Stimulated activated CD8-positive, alpha-beta memory T cell treated with anti-CD3 and anti-CD28 coated beads, Interleukin-12 subunit alpha, Interleukin-12 subunit beta, amount 100 ng/mL, for 1 hour (primary cell): Measurements from ENCODE around the gene MS4A3.
"Not testable (repeated sequence)": the region's sequence is repeated elsewhere in the genome, so short reads cannot be mapped to it uniquely, and the experiment has no call there.

Source experiments
- DNase-seq: peaks from one replicate; pipeline ENCODE4 v3.0.0-alpha.2; 2020; ENCODE audit warnings: low read depth

The MS4A3 gene

DNA sequence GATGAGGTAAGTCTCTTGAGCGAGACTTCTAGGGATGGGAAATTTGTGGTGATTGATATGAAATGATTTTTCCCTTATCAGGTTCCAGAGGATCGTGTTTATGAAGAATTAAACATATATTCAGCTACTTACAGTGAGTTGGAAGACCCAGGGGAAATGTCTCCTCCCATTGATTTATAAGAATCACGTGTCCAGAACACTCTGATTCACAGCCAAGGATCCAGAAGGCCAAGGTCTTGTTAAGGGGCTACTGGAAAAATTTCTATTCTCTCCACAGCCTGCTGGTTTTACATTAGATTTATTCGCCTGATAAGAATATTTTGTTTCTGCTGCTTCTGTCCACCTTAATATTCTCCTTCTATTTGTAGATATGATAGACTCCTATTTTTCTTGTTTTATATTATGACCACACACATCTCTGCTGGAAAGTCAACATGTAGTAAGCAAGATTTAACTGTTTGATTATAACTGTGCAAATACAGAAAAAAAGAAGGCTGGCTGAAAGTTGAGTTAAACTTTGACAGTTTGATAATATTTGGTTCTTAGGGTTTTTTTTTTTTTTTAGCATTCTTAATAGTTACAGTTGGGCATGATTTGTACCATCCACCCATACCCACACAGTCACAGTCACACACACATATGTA lies 39.1 kb downstream of the MS4A3 start:
- no peak for DNase-seq

DNA sequence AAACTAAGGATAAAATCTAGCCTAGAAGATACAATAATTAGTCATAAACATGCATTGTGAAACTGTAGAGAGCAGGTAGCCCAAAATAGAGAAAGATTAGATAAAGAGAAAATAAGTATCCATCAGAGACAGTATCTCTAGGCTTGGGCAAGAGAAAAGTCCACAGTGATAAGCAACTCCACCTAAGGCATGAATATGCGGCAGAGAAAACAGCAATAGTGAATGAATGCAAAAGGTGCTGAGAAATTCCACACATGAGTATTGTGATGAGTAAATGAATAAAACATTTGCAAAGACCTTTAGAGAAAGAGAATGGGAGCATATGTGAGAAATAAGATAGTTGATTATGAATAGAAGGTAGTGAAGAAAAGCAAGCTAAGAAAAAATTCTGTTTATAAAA lies 40.7 kb downstream of the MS4A3 start:
- DNase-seq = no peak

DNA sequence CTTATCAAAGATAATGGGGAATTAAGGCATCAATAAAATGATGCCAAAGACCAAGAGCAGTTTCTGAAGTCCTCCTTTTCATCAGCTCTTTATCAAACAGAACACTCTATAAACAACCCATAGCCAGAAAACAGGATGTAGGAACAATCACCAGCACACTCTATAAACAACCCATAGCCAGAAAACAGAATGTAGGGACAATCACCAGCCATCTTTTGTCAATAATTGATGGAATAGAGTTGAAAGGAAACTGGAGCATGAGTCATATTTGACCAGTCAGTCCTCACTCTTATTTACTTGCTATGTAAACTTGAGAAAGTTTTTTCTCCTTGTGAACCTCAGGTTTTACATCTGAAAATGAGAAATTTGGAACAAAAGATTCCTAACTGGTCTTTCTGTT lies 42.0 kb downstream of the MS4A3 start:
- DNase-seq = no peak

DNA sequence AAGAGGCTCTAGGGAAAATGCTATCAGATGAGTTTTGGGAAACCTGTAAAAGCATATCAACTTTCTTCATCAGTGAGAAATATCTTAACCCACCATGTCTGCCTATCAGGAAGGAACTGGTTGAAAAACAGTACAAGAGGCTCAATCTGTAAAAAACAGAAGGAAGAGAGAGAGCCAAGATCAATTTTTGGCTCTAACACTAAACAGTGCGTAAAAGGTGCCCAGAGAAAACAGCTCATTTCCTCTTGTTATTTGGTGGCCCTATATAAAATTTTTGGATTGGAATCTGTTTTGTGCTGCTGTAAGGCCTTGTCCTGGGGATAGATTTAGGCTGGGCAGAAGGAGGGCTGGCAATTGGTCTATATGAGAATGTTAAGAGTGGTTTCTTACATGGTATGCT lies 44.1 kb downstream of the MS4A3 start:
- no peak for DNase-seq

DNA sequence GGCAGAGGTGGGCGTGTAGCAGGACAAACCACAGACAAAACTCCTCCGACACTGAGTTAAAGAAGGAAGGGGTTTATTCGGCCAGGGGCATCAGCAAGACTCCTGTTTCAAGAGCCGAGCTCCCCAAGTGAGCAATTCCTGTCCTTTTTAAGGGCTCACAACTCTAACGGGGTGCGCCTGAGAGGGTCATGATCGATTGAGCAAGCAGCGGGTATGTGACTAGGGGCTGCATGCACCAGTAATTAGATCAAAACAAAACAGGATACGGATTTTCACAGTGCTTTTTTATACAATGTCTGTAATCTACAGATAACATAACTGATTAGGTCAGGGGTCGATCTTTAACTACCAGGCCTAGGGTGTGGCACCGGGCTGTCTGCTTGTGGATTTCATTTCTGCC lies 44.9 kb downstream of the MS4A3 start:
- DNase-seq = not testable (repeated sequence)

DNA sequence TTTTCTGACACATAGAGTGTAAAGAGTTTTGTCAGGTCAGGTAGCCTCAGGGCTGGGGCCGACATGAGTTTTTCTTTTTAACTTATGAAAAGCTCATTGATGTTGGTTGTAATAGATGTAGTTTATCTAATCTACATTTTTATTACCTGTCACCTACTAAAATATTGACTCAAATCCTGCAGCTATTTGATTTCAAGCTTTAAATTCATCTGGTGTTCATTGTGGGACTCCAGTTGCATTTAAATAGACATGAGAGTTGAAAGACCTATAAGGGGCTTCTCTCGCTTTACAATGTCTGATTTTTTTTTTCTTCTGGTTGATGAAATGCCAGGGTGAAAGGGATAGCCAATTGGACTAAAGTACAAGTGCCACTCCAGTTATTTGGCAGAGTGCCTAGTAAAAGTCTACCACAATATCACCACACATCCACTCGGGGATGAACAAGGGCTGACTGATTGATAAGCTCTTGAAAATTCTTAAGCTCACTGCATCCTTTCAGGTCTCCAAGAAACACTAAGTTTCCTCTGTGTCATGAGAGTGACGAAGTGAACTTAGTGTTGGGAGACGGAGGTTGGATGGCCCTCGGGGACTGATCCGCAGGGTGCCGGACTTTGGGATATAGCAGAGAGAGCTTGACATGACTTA lies 48.1 kb downstream of the MS4A3 start:
- not testable (repeated sequence) for DNase-seq

DNA sequence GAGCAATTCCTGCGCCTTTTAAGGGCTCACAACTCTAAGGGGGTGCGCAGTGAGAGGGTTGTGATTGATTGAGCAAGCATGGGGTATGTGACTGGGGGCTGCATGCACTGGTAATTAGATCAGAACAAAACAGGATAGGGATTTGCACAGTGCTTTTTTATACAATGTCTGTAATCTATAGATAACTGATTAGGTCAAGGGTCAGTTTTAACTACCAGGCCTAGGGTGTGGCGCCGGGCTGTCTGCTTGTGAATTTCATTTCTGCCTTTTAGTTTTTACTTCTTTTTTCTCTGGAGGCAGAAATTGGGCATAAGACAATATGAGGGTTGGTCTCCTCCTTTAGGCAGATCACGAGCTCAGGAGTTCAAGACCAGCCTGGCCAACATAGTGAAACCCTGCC lies 52.2 kb downstream of the MS4A3 start:
- DNase-seq = not testable (repeated sequence)

DNA sequence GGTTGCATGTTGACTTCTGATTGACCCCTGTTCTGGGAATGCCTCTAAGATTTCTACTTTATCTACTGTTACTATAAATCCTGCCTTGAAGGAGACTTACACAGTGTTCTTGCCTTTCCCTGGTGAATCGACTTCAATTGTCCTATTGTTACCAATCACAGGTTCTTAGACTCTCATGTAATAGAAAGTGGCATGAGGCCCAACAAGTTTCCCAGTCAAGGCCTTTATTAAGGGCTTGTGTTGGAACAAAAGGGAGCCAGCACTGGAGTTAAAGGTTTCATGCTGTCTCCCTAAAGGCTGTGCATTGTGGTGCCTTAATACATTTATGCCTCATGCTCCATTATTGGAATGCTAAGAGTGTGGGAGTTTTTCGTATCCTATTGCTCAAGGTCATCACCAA lies 55.3 kb downstream of the MS4A3 start:
- no peak for DNase-seq

DNA sequence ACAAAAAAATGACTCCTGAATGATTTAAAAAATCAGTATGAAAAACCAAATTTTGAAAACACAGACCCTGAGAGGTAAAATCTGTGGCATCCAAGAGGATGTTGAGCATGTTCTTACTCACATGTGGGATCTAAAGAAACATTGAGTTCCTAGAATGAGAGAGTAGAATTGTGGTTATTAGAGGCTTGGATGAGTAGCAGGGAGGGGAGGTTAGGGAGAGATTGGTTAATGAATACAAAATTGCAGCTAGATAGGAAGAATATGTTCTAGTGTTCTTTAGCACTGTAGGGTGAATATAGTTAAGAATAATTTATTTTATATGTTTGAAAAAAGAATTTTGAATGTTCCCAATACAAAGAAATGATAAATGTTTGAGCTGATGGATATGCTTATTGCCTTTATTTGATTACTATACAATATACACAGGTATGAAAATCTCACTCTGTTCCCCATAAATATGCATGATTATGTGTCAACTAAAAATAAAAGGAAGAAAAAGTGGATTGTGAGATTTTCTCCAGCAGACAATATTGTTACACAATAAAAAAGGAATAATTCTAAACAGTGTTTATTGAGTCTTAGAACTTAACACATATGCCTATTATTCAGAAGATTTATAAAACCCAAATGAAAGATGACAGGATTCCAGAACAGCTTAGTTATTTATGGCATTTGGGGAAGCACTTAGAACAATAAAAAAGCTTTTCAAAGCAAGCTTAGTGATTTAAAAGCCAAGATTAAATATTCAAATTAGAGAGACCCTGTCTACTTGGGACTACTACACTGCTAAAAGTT lies 60.7 kb downstream of the MS4A3 start:
- DNase-seq = no peak

DNA sequence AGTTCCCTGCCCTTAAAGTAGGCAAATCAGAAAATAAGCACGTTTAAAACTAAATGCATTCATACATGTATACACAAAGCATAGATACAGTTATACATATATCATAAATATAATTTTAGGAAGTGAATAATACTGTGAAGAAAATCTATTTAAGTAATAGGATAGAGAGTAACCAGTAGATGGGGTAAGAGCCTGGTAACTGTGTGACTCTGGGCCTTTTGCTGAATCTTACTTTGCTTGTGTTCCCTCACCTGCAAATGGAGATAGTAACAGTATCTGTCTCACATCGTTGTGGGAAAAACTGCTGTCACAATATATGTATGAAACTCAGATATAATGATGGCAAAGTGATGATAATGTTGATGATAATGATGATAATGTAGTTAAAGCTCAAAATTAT lies 61.9 kb downstream of the MS4A3 start:
- no peak for DNase-seq

DNA sequence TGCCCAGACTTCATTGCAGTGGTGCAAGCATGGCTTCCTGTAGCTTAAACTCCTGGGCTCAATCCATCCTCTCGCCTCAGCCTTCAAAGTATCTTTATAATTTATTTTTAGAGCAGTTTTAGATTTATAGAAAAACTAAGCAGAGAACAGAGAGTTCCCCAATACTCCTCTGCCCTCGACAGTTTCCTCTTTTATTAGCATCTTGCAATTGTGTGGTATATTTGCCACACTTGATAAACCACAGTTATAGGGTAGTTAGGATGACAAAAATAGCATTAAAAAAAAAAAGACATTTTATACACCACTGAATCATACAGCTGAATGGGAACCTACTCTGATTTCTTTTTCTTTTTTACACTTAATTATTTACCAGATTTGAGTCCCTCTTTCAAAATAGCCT lies 63.2 kb downstream of the MS4A3 start:
- no peak for DNase-seq
